ENCODE measurements around the gene METTL16.

DNA sequence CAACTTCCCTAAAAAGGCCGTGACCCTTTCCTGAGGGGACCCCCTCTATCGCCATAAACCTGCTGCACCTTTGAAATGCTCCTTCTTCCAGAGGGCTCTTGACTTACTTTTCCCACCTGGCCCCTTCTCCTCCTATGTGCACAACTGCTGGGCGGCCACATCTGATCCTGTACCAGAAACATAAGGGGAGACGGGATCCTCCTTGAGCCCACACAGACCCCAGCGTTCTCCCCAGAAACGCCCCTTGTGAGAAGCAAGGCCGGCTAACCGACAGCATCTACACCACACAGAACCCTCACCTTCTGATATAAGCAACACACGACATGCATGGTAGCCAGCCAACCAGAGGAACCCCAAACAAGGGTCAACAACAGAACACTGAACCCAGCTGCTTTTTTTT, 96.6 kb downstream of the METTL16 start:
- TF ChIP-seq POLR2A (IDR thresholded peaks at IDR 0.05; ENCODE audit: low read length) (no peak), GATA1 (IDR thresholded peaks at IDR 0.05; ENCODE audit: low read depth, low read length) (no peak)

Data from erythroblast (primary cell).